ENCODE measurements around the gene PLIN5.
A peak's percentile ranks its signal among the peaks of the same experiment; 100 is the strongest.

The PLIN5 gene

DNA sequence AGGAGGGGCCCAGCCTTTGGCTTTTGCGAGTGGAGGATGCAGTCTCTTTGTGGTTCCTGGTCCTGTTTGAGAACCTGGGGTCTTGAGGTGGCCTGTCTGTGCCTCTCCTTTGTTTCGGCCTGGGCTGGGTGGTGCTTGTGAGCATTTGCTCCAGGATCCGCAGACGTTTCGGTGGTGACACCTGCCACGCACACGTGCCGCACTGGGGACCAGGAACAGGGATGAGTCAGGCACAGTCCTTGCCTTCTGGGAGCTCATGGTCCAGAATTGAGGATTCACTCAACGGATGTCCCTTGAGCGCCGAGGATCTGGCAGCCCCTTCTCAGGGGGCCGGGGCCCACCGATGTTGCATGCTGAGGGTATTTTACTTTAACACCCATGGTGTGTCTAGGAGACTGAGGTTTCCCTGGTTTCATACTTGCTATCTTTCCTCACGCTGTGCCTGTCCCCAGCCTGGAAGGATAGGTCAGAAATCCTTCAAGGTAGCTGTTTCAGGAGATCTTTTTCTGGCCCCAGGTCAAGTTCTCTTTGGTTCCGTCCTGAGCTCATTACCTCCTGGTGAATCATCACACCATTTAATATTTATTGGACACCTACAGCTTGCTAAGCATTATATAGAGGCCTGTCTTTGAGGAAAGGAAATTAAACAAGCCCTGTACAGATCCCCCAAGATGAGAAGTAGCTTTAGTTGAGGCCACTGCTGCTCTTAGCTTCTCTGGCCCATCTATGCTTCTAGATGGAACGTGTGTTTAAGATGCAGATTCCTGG is 57.8 kb downstream of the PLIN5 start:
- DNase-seq: no peak

DNA sequence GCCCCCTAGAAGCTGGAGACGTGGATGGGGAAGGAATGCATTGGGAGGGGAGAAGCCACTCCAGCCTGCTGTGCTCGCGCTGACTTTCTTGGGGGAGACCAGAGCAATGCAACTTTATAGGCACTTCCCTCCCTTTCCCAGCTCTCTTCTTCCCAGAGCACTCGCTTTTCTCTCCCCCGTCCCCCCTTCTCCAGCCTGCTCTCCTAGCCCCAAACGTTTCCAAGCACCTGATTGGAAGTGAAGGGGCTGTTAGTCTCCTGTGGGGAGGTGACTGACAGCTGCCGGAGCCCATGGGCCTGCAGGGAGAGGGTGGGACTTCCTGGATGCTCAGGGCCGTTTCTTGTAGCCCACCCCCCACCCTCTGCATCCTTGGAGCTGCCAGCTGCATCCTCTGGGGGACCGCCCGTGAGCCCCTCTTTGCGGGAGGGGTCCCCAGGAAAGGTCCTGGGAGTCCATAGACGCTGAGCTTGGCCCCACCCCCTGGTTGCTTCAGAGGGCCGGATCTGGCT is 60.5 kb downstream of the PLIN5 start:
- DNase-seq: peak; percentile 79

DNA sequence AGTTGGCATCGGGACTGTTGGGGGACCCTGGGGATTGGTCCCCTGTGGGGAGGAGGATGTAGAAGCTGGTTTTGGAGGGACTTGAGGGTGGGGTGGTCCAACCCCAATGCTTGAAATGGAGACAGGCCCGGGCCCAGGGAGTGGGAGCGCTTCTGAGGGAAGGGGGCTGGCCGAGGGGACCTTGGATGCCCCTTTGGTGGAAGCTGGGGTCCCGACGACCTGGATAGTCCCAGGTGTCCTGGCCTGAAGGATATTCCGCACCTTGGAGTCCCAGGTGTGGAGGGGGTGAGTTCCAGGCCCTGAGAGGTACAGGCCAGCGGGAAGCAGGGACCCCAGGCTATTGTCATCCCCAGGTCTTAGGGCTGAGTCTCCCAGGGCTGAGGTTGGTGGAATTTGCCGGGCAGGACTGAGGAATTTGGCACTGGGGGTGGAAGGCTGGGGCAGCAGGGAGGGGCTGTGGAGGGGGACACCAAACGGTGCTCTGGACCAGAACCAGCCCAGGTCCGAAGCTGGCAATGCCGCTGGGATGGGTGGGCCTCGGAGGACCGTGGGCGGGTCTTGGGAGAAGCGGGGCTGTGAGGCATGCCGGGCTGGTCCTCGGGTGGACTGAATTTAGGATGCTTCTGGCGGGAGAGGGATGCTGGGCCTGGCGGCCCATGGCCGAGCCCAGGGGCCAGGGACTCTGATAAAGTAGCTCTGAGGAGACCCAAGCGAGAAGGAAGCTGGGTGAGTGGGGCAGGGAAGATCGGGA is 61.1 kb downstream of the PLIN5 start:
- peak; percentile 11 for DNase-seq

DNA sequence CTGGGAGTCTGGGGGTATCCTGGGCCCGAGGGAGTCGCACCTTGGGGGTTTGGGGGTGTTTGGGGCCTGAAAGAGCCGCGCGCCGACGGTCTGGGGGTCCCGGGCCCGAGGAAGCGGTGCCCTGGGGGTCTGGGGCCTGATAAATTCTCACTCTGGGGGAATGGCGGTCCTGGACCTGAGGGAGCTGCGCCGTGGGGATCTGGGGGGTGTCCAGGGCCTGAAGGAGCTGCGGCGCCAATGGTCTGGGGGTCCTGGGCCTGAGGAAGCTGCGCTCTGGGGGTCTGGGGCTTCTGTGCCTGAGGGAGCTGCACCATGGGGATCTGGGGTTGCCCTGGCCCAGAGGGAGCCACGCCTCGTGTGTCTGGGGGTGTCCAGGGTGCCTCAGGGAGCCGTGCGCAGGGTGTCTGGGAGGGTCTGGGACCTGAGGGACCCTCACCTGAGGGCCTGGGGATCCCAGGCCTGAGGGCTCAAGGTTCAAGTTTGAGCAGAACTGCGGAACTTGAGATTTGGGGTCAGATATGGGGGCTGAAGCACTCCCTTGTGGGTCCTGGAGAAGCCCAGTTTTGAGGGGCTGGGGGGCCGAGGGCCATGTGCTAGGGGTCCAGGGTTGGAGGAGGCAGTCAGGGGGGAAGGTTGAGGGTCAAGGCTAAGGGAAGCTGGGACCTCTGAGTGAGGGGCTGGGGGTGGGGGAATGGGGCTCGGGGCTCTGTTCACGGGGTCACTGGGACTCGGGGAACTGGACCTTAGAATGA is 61.8 kb downstream of the PLIN5 start:
- DNase-seq: no peak
